HG03342 (cell line): ENCODE data around the gene HIGD1C.

Experiments used
- ATAC-seq: cut with Tn5 transposase; IDR thresholded peaks from one replicate; pipeline ENCODE4 v1.9.1; 2021; ENCODE audit warnings: mild to moderate bottlenecking, moderate library complexity; ENCODE audit not compliant: unreplicated experiment

Gene HIGD1C

GRCh38 chr12:50981319-50982239 lies 29.2 kb downstream of the HIGD1C start:
- ATAC-seq = no peak

DNA sequence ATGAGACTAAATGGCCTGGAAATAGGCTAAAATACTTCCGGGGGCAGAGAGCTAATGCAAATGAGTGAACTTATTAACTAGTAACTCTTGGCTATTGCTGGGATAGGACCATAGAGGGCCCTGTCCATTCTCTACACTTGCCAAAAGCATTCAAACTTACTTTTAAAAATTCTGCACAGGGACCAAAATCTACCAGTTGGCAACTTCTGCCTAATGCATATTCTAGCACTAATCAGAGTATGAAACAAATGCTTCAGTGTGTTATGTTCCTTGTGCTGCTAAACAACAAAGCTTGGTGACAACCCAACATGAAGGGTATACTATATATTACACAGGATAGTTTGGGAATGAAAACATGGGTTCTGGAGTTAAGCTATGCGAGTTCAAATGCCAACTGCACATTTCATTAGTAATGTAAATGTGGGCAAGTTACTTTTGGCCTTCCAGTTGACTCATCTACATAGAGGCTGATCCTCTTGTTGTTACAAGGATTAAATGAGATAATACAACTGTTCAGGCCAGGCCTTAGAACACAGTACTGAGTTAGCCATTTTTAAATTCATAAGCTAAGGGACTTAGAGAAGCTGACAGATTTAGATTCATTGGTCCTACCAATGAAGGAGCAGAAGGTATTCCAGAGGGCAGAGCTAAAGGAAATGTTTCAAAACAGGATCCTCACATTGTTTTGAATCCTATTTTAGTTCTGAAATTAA lies 32.4 kb downstream of the HIGD1C start:
- no peak for ATAC-seq

- ATAC-seq = no peak
These were observed 33.0 kb downstream of the HIGD1C start for GRCh38 chr12:50985322-50985721.

DNA sequence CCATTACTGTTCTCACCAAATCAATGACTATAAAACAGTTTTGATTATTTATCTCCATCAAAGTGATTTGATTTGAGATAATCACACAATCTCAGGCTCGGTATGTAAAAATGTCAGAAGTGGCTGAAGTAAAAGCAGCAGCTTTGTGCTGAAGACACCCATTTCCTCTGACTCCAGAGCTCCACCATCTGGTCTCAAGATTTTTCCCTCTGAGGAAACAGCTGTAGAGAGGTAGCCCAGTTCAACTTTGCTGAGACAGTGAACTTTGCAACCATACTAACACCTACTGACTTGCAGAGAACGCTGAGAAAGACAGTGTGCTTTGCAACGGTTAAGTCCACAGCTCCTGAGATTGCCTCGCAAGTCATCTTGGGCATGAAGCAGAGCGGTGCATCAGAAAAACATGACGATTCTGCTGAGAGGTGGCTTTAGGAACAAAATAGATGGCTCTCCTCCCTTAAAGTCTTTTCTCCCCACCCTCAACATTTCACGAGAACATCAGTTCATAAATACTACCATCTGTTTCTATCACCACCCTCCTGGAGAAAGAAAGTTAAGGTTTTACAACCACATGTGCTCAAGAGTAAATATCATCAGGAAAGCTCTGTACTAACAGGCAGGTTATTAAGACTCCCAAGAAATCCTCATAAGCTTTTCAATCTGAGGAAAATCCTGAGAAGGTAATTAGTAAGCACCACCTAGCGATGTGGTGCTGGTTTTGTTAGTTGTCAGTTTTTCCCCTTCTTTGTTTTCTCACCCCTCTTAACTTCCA lies 34.8 kb downstream of the HIGD1C start:
- no peak for ATAC-seq

DNA sequence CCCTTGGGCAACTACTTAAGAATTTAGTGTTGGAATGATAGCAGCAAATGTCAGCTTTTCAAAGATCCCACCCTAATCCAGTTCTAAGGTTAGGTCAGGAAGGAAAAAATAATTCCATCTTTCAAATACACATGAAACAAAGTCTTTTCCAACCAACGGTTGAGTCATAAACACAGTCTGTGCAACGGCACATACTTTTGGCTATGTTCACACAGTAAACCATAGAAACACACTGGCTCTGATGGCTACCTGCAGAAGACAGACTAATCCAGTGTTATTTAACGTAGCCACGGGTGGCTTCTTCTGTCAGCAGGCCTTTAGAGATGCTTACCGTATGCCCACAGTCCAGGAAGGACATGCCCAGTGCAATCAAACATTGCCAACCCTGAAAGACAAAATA lies 35.7 kb downstream of the HIGD1C start:
- no peak for ATAC-seq

- ATAC-seq = no peak
These were observed 36.5 kb downstream of the HIGD1C start for GRCh38 chr12:50988871-50989270.

- ATAC-seq = no peak
These were observed 37.9 kb downstream of the HIGD1C start for GRCh38 chr12:50990147-50990727.

DNA sequence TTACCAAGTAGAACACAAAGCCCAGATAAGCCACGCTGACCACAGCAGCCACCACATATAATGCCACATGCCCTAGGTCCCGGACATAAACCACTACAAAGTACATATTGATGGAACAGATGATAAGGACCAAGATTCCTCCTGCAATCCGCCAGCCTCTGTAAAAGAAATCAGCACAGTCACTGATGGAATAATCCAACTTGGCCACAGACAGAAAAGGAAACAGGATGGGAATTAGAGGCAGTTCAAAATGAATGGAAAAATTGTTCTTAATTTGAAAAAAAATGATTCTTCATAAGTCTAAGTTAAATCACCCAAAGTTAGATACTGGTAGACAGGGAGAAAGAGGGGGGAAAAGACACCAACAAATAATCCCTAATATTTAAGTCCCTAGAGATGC lies 38.4 kb downstream of the HIGD1C start:
- no peak for ATAC-seq

- ATAC-seq = no peak
These were observed 38.9 kb downstream of the HIGD1C start for GRCh38 chr12:50991291-50991690.

- no peak for ATAC-seq
These were observed 40.5 kb downstream of the HIGD1C start for GRCh38 chr12:50992819-50993218.

DNA sequence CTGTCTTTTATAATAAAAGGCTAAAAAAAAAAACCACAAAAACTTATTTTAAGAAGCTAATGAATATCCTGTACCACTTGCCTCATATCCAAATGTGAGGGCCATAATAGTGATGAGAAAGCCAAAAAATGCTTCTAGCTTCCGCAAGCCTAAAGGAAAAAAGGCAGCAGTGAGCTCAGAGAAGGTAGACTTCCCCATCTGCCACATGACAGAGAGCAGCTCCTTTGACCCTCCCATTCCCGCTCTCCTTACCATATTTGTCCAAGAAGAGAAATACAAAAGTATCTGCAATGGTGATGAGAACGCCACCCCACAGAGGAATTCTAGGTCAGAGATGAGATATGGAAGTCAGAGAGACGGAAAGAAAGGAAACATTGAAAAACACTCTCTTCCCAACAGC lies 46.7 kb downstream of the HIGD1C start:
- ATAC-seq = no peak

DNA sequence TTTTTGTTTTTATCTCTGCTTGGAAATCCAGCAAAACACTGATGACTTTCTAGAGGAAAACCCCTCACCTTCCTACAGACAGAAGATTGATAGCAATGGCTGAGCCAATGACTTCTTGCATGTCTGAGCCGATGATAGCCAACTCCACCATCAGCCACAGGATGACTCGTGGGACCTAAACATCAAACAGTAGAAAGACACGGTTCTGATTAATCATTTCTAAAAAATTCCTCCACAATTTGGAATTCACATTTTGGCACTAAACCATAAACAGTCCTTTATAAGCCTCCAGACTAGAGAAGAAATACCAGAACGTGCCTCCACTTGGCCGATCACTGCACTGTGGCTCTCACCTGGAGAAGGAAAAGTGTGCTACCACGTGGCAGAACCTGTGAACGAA lies 47.9 kb downstream of the HIGD1C start:
- no peak for ATAC-seq

GRCh38 chr12:51001799-51002198 lies 49.5 kb downstream of the HIGD1C start:
- no peak for ATAC-seq

DNA sequence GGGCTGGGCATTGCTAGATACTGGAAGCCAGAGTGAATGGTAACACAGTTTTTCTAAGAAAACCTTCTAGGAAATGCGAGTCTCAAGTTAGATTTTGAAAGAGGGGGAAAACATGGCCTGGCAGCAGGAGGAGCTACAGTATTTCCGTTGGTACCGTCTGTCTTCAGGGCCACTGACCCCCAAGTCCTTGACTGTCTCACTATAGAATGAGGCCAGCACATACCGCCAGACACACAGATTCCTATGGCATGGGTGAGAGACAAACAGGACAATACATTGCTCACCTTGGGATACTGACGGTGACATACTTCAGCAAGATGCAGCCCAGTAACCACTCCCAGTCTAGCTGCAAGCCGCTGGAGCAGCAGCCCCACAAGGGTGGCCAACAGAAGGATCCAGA lies 52.2 kb downstream of the HIGD1C start:
- ATAC-seq = no peak

GRCh38 chr12:51005030-51005429 lies 52.7 kb downstream of the HIGD1C start:
- no peak for ATAC-seq

GRCh38 chr12:51005671-51006070 lies 53.3 kb downstream of the HIGD1C start:
- ATAC-seq = no peak

- no peak for ATAC-seq
These were observed 56.1 kb downstream of the HIGD1C start for GRCh38 chr12:51008329-51009055.

DNA sequence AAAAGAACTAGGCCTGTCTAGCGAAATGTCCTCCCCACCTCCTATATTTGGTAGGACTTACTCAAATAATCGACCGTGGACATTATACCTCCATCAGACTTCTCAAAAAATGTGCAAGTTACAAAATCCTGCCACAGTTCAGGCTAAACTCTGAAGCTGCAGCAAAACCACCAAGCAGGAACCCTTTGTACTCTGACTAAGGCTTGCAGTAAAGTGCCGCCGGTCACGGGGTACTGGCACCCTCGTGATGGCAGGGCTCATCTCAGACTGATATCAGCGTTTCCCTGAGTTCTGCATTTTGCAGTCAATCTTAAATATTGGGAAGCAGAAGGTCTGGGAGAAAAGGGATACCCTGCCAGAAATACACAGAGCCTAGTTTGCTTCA lies 56.7 kb downstream of the HIGD1C start:
- ATAC-seq = no peak

- no peak for ATAC-seq
These were observed 59.6 kb downstream of the HIGD1C start for GRCh38 chr12:51011955-51012354.

GRCh38 chr12:51012570-51013236 lies 60.4 kb downstream of the HIGD1C start:
- no peak for ATAC-seq
